DOHH2 (cell line): ENCODE measurements around the gene SCFD2.

Source experiments
- H3F3A ChIP-seq: fragments of 200-600 bp; sonication (generic), shearing (Covaris generic); 2 replicates; pipeline ENCODE4 v1.6.0; 2016; ENCODE audit warnings: antibody characterized with exemption, mild to moderate bottlenecking; ENCODE audit not compliant: control insufficient read depth, insufficient read depth
- H3K27ac ChIP-seq: fragments of 200-600 bp; sonication (generic); 2 replicates; pipeline ENCODE4 v1.5.1; 2014; ENCODE audit warnings: low read depth, mild to moderate bottlenecking, low read length, moderate library complexity
- H3K27me3 ChIP-seq: fragments of 200-600 bp; sonication (generic); 2 replicates; pipeline ENCODE4 v1.6.1; 2014; ENCODE audit warnings: mild to moderate bottlenecking, low read length, mixed read lengths; ENCODE audit not compliant: control insufficient read depth
- H3K36me3 ChIP-seq: fragments of 200-600 bp; sonication (generic); 2 replicates; pipeline ENCODE4 v1.6.1; 2014; ENCODE audit warnings: mild to moderate bottlenecking, low read length, moderate library complexity, mixed read lengths; ENCODE audit not compliant: control insufficient read depth
- H3K4me1 ChIP-seq: fragments of 200-600 bp; sonication (generic); 2 replicates; pipeline ENCODE4 v1.6.1; 2014; ENCODE audit warnings: mild to moderate bottlenecking, low read length, mixed read lengths; ENCODE audit not compliant: control insufficient read depth
- H3K4me2 ChIP-seq: fragments of 200-600 bp; sonication (generic); 2 replicates; pipeline ENCODE4 v1.6.0; 2014; ENCODE audit warnings: mild to moderate bottlenecking, low read length, moderate library complexity
- H3K4me3 ChIP-seq: fragments of 200-600 bp; sonication (generic); 2 replicates; pipeline ENCODE4 v1.5.1; 2014; ENCODE audit warnings: mild to moderate bottlenecking, low read length, mixed read lengths
- H3K79me2 ChIP-seq: fragments of 200-600 bp; sonication (generic); 2 replicates; pipeline ENCODE4 v1.6.1; 2014; ENCODE audit warnings: mild to moderate bottlenecking, low read length, mixed read lengths; ENCODE audit not compliant: control insufficient read depth
- H3K9me2 ChIP-seq: fragments of 200-600 bp; sonication (generic); replicated peaks from 2 replicates; pipeline ENCODE4 v1.6.1; 2014; ENCODE audit warnings: mild to moderate bottlenecking, low read length, mixed read lengths; ENCODE audit not compliant: control insufficient read depth
- H3K9me3 ChIP-seq: fragments of 200-600 bp; sonication (generic); 2 replicates; pipeline ENCODE4 v1.6.1; 2014; ENCODE audit warnings: antibody characterized with exemption, low read length, mixed read lengths; ENCODE audit not compliant: control insufficient read depth, insufficient read depth
- H4K20me1 ChIP-seq: fragments of 200-600 bp; sonication (generic); 2 replicates; pipeline ENCODE4 v1.6.0; 2014; ENCODE audit warnings: low read depth, mild to moderate bottlenecking, antibody characterized with exemption, low read length, moderate library complexity; ENCODE audit not compliant: control insufficient read depth, insufficient read depth
- EZH2phosphoT487 ChIP-seq: fragments of 200-600 bp; sonication (generic); IDR thresholded peaks from 2 replicates; pipeline ENCODE4 v1.6.1; 2017; ENCODE audit warnings: borderline replicate concordance, mild to moderate bottlenecking, antibody characterized with exemption, low read length, moderate library complexity, mixed read lengths
- TF ChIP-seq, protein P1 (sequence below): fragments of 200-600 bp; sonication (generic); IDR thresholded peaks from one replicate; pipeline ENCODE4 v1.5.1; 2014; ENCODE audit warnings: antibody characterized with exemption, mild to moderate bottlenecking, low read depth, low read length; ENCODE audit not compliant: poor library complexity, severe bottlenecking

The SCFD2 gene

DNA sequence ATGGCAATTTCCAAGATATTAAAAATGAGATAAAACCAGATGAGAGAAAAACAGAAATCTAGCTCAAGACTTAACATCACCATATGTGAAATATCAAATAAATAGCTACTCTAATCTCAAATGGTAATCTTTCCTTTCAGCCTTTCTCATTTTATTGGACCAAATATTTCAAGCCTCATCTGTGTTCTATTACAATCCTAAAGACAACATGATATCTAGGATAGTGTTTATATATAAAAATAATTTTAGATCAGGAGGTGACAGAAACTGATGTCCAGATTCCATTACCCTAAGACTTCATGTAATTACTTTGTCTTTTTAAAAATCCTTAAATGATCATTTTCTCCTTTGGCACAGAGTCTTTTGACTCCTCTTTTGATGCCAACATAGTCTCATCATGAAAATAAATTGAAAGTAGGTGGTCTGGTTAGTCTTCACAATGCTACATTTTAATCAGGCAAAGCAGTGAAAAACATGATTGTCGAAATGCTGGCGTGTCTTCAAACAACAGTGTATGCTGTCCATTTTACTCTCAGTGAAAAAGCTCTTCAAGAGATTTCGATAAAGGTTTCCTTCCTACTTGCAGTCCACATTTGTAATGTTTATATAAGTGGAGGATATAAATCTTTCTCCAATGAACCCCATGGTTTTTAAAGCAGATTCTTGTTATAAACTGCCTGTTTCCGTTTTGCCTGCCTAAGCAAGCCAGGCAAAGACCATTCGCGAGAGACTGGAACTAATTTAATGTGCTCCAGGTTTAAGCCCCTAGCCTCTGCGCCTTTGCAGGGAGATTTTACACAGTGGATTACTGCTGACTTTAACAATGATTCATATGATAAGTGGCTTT, 169.8 kb downstream of the SCFD2 start:
- H3K4me1 ChIP-seq, result peaks cover 7% of the 10 kb centered on the region
- no peak overlapping the region for H3K4me3 ChIP-seq
- no peaks in the 10 kb centered on the region for H3K36me3 ChIP-seq
- peaks cover 2% of the 10 kb centered on the region; the same call in 1 of the 2 replicates for H3F3A ChIP-seq
- TF ChIP-seq, protein P1, sequence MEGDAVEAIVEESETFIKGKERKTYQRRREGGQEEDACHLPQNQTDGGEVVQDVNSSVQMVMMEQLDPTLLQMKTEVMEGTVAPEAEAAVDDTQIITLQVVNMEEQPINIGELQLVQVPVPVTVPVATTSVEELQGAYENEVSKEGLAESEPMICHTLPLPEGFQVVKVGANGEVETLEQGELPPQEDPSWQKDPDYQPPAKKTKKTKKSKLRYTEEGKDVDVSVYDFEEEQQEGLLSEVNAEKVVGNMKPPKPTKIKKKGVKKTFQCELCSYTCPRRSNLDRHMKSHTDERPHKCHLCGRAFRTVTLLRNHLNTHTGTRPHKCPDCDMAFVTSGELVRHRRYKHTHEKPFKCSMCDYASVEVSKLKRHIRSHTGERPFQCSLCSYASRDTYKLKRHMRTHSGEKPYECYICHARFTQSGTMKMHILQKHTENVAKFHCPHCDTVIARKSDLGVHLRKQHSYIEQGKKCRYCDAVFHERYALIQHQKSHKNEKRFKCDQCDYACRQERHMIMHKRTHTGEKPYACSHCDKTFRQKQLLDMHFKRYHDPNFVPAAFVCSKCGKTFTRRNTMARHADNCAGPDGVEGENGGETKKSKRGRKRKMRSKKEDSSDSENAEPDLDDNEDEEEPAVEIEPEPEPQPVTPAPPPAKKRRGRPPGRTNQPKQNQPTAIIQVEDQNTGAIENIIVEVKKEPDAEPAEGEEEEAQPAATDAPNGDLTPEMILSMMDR, result no peak
- TF ChIP-seq EZH2phosphoT487, result no peak
- no peaks in the 10 kb centered on the region for H3K9me3 ChIP-seq
- no peaks in the 10 kb centered on the region for H4K20me1 ChIP-seq
- H3K27ac ChIP-seq, result no peak overlapping the region
- H3K27me3 ChIP-seq, result no peaks in the 10 kb centered on the region
- H3K9me2 ChIP-seq, result no peaks in the 10 kb centered on the region
- H3K4me2 ChIP-seq, result no peak overlapping the region
- no peaks in the 10 kb centered on the region for H3K79me2 ChIP-seq

DNA sequence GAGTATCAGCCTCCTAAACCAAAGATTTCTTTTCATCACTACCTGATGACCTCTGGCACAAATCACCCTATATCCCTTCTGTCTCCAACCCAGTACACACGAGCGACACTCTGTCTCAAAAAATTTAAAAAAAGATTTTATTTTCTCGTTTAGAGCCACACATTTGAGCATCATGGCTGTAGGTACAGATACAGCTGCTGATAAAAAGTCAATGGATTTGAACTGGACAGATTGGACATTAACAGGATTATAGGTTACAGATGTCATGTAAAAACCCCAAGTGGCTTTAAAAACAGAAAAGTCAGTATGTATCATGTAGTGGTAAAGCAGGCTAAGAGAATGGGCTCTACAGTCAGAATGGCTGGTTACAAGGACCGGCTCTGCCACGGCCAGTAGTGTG, 171.1 kb downstream of the SCFD2 start:
- Histone ChIP-seq H3K79me2 (no peaks in the 10 kb centered on the region), H3K27me3 (no peaks in the 10 kb centered on the region), H3K4me1 (peaks cover 7% of the 10 kb centered on the region), H4K20me1 (no peaks in the 10 kb centered on the region), H3K9me3 (no peaks in the 10 kb centered on the region), H3K36me3 (no peaks in the 10 kb centered on the region), H3K4me2 (no peak overlapping the region), H3K27ac (no peak overlapping the region), H3F3A (peaks cover 2% of the 10 kb centered on the region; the same call in 1 of the 2 replicates), H3K4me3 (no peak overlapping the region), H3K9me2 (no peaks in the 10 kb centered on the region)
- no peak for TF ChIP-seq EZH2phosphoT487
- TF ChIP-seq, protein P1, result no peak

DNA sequence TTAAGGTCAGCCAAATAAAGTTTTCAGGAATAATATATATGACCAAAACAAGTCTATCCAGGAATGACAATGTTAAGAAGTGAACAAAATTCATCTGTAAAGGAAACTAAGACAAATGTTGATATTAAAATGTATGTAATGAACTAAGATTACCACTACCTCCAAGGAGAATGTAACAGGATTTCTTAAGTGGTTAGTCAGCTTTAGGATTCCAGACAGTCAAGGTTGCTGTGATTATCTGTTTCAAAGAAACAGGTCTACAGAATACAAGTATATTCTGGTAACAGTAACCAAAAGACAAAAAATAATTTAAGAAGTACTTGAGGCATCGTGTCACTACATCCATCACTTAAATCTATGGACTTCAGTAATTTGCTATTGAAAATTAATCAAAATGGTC, 172.8 kb downstream of the SCFD2 start:
- Histone ChIP-seq H3K4me3 (no peak overlapping the region), H3K4me2 (no peak overlapping the region), H3K27ac (no peak overlapping the region), H3F3A (no peaks in the 10 kb centered on the region), H4K20me1 (no peaks in the 10 kb centered on the region), H3K36me3 (no peaks in the 10 kb centered on the region), H3K4me1 (peaks cover 7% of the 10 kb centered on the region), H3K27me3 (no peaks in the 10 kb centered on the region), H3K9me2 (no peaks in the 10 kb centered on the region), H3K9me3 (no peaks in the 10 kb centered on the region), H3K79me2 (no peaks in the 10 kb centered on the region)
- no peak for TF ChIP-seq EZH2phosphoT487
- TF ChIP-seq, protein P1, result no peak
